VCaP (cell line): ENCODE measurements around the gene NKAIN1.
"Not testable (repeated sequence)": the region's sequence is repeated elsewhere in the genome, so short reads cannot be mapped to it uniquely, and the experiment has no call there.

Source experiments
- H3K27ac ChIP-seq: fragments of 450-650 bp; 2 replicates; pipeline ENCODE4 v1.5.1; 2017
- CTCF ChIP-seq: fragments of 450-650 bp; conservative IDR thresholded peaks from 2 replicates; pipeline ENCODE4 v1.5.1; 2017; ENCODE audit warnings: mild to moderate bottlenecking, moderate library complexity

NKAIN1 gene

GRCh38 chr1:31239653-31240241 is at the start of gene NKAIN1:
TSS of gene NKAIN1 (minus strand) at chr1:31239887. CDS start at chr1:31239547, 340 bp downstream.
- H3K27ac ChIP-seq: peak within 1 kb of the TSS; percentile 18; the same call in 1 of the 2 replicates
- TF ChIP-seq CTCF: no peak

DNA sequence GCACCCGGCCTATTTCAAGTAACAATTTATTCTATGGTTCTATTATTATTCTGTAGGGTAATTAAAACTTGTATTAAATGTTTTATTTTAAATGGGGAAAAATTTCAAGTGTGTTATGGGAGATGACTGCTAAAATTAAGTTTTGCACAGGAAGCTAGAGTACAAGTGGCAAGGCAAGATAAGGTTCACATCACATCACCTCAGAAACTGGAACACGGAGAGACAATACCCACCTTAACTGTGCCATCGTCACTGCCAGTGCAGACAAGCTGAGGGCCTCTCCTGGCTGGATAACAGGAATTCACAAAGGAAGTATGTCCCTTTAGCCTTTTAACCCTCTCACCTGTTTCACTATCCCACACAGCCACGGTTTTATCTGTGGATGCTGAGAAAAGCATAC is 49.3 kb upstream of the NKAIN1 start:
- TF ChIP-seq CTCF: no peak
- H3K27ac ChIP-seq: no peak overlapping the region

- H3K27ac ChIP-seq: not testable (repeated sequence)
These were observed 48.1 kb upstream of the NKAIN1 start for GRCh38 chr1:31287791-31288190.

DNA sequence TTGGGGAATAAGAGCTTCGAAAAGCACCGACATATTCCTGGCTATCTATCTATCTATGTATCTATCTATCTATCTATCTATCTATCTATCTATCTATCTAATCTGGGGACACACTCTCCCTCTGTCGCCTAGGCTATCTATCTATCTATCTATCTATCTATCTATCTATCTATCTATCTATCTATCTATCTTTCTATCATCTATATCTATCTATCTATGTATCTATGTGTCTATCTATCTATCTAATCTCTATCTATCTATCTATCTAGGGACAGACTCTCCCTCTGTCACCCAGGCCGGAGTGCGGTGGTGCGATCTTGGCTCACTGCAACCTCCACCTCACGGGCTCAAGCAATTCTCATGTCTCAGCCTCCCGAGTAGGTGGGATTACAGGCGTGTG is 42.7 kb upstream of the NKAIN1 start:
- H3K27ac ChIP-seq: 0 out of 2 replicates have a peak overlapping the region, but pooled peaks have one; percentile 5

GRCh38 chr1:31273619-31274018 is 33.9 kb upstream of the NKAIN1 start:
- no peak overlapping the region for H3K27ac ChIP-seq
- no peak for TF ChIP-seq CTCF

DNA sequence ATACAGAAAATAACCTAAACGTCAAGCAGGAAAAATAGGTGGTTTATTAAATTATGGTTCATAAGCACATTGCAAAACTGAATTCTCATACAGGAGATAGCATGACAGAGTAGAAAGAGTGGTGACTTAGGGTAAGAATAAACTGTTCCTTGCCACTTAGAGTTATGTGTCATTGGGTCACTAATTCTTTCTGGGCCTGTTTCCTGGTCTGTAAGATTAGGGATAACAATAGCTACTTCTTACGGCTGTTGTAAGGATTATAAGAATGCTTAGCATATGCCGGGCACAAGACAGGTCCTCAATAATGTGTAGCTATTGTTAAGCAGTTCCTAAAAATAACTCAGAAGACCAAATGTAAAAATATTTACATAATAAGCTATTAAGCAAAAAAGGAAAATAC is 32.7 kb upstream of the NKAIN1 start:
- H3K27ac ChIP-seq: no peak overlapping the region
- no peak for TF ChIP-seq CTCF

DNA sequence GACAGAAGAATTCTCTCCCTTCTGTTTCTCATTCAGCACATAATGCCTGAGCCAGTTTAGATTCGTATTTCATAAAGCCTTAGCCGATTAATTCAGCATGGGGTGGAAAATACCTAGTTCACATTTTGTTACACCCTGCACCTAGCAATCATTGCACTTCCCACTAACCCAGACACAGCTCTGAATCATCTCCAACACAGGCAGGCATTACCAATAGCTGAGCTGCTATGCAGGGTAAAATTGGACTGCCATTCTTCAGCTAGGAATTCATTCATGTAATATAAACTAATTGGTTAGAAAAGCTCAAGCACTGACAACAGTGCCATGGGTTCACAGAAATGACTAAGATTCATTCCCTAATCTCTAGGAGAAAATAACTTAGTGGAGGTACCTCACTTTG is 26.9 kb upstream of the NKAIN1 start:
- H3K27ac ChIP-seq: no peak overlapping the region
- TF ChIP-seq CTCF: no peak

DNA sequence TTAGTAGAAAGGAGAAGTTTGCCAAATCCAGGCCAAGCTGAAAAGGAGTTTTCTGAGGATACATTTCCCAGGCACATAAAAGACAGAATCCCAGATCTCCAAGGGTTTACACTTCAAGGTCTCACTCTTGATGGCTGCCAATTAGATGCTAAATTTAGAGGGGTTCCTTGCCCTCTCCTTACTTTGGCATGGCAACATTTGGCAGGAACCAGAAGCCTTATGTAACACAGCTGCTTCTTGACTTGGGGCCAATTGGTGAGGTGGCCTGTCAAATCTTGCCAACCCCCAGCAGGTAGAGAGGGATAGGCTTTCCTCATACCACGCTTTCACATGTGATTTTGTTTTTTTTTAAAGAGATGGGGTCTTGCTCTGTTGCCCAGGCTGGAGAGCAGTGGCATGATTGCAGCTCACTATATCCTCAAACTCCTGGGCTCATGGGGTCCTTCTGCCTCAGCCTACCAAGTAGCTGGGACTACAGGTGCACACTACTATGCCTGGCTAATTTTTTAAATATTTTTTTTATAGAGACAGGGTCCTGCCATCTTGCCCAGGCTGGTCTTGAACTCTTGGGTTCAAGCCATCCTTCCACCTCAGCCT is 25.2 kb upstream of the NKAIN1 start:
- peak overlapping the region; percentile 74 for H3K27ac ChIP-seq
- TF ChIP-seq CTCF: no peak
